ENCODE data around the gene PRKAG2.

Gene PRKAG2

GRCh38 chr7:151710646-151711434 is 166.1 kb downstream of the PRKAG2 start:
- DNase-seq (ENCODE audit: low read depth): no peak
- TF ChIP-seq POLR2A (IDR thresholded peaks at IDR 0.05; ENCODE audit: extremely low read depth, insufficient read length) (no peak), CTCF (IDR thresholded peaks at IDR 0.05; ENCODE audit: low read depth, low read length) (no peak), MAX (IDR thresholded peaks at IDR 0.05; ENCODE audit: low read depth, low read length) (no peak), MYC (IDR thresholded peaks at IDR 0.05; ENCODE audit: low read depth, low read length) (no peak)
- no peak overlapping the region for H3K4me3 ChIP-seq (ENCODE audit: low read depth, low read length)

- H3K4me3 ChIP-seq (ENCODE audit: low read depth, low read length): no peak overlapping the region
- DNase-seq (ENCODE audit: low read depth): no peak
- TF ChIP-seq MAX (IDR thresholded peaks at IDR 0.05; ENCODE audit: low read depth, low read length): no peak
- no peak for TF ChIP-seq POLR2A (IDR thresholded peaks at IDR 0.05; ENCODE audit: extremely low read depth, insufficient read length)
- no peak for TF ChIP-seq MYC (IDR thresholded peaks at IDR 0.05; ENCODE audit: low read depth, low read length)
- TF ChIP-seq CTCF (IDR thresholded peaks at IDR 0.05; ENCODE audit: low read depth, low read length): no peak
Observed at GRCh38 chr7:151710121-151710640, 166.7 kb downstream of the PRKAG2 start.

GRCh38 chr7:151709141-151710038 is 167.5 kb downstream of the PRKAG2 start:
- H3K4me3 ChIP-seq (ENCODE audit: low read depth, low read length): no peak overlapping the region
- TF ChIP-seq MAX (IDR thresholded peaks at IDR 0.05; ENCODE audit: low read depth, low read length): peak; percentile 39; the same call in 1 of the 2 replicates
- no peak for TF ChIP-seq MYC (IDR thresholded peaks at IDR 0.05; ENCODE audit: low read depth, low read length)

GRCh38 chr7:151708610-151709009 is 168.3 kb downstream of the PRKAG2 start:
- no peak for DNase-seq (ENCODE audit: low read depth)
- TF ChIP-seq CTCF (IDR thresholded peaks at IDR 0.05; ENCODE audit: low read depth, low read length) (no peak), MAX (IDR thresholded peaks at IDR 0.05; ENCODE audit: low read depth, low read length) (no peak), POLR2A (IDR thresholded peaks at IDR 0.05; ENCODE audit: extremely low read depth, insufficient read length) (no peak), MYC (IDR thresholded peaks at IDR 0.05; ENCODE audit: low read depth, low read length) (no peak)
- no peak overlapping the region for H3K4me3 ChIP-seq (ENCODE audit: low read depth, low read length)

More at GRCh38 chr7:151709141-151710038, 167.5 kb downstream of the PRKAG2 start:
- DNase-seq (ENCODE audit: low read depth): no peak

- TF ChIP-seq MYC (IDR thresholded peaks at IDR 0.05; ENCODE audit: low read depth, low read length) (no peak), CTCF (IDR thresholded peaks at IDR 0.05; ENCODE audit: low read depth, low read length) (no peak), POLR2A (IDR thresholded peaks at IDR 0.05; ENCODE audit: extremely low read depth, insufficient read length) (no peak), MAX (IDR thresholded peaks at IDR 0.05; ENCODE audit: low read depth, low read length) (no peak)
- no peak overlapping the region for H3K4me3 ChIP-seq (ENCODE audit: low read depth, low read length)
- DNase-seq (ENCODE audit: low read depth): no peak
Observed at GRCh38 chr7:151707757-151708156, 169.2 kb downstream of the PRKAG2 start.

Measured in NB4 (cell line).